Measurements from ENCODE around the gene MISP3.

- TF ChIP-seq YY1 (IDR thresholded peaks at IDR 0.05; ENCODE audit: insufficient read depth, insufficient read length), result no peak
- TF ChIP-seq ZNF274 (IDR thresholded peaks at IDR 0.05; ENCODE audit: low read depth, low read length), result no peak
Measured at GRCh38 chr19:14114854-14115253, 42.3 kb downstream of the MISP3 start.

Data from NT2/D1 (cell line).